Measurements from ENCODE around the gene TGFBR3. TPM values are rescaled to one million over a fixed set of nuclear protein-coding genes. Genes with fewer than 3 reads are reported as not detected.

TGFBR3 gene
- total RNA-seq, 1 experiment from 2014 or later, result 14.5 TPM

DNA sequence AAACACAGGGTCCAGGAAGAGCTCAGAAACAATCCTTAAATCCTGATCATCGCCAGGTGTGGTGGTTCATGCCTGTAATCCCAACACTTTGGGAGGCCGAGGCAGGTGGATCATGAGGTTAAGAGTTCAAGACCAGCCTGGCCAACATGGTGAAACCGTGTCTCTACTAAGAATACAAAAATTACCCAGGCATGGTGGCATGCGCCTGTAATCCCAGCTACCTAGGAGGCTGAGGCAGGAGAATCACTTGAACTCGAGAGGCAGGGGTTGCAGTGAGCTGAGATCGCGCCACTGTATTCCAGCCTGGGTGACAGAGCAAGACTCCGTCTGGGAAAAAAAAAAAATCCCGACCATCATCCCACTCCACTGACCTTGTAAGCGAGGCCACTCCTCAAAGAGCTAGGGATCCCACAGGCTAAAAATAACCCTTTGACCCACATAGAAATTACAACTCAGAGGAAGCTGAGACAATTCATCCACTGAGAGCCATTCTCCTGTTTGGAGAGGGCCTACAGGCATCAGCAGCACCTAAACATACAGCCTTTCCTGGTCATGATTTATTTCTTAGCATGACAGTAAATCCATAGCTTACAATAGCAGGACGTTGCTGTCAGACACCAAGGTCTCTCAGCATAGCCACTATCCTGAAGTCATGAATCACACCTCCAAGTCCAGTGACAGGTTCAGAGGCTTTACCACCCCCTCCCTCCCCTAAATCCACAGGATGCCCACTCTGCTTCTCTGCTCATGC is 66.7 kb downstream of the TGFBR3 start:
- Histone ChIP-seq H3K36me3 (ENCODE audit: control insufficient read depth, insufficient read depth, low read length) (no peaks in the 10 kb centered on the region), H3K9me3 (ENCODE audit: control insufficient read depth, insufficient read depth, low read depth, low read length) (no peaks in the 10 kb centered on the region), H3K4me1 (ENCODE audit: control insufficient read depth, insufficient read depth, low read length) (peaks cover 29% of the 10 kb centered on the region), H3K27me3 (ENCODE audit: control insufficient read depth, insufficient read depth, low read length) (no peaks in the 10 kb centered on the region), H3K27ac (ENCODE audit: low read length) (peak overlapping the region; percentile 40; the same call in 1 of the 2 replicates), H3K4me3 (ENCODE audit: low read depth in 2 of 2, low read length in 2 of 2) (no peak overlapping the region)
- TF ChIP-seq, protein P1, sequence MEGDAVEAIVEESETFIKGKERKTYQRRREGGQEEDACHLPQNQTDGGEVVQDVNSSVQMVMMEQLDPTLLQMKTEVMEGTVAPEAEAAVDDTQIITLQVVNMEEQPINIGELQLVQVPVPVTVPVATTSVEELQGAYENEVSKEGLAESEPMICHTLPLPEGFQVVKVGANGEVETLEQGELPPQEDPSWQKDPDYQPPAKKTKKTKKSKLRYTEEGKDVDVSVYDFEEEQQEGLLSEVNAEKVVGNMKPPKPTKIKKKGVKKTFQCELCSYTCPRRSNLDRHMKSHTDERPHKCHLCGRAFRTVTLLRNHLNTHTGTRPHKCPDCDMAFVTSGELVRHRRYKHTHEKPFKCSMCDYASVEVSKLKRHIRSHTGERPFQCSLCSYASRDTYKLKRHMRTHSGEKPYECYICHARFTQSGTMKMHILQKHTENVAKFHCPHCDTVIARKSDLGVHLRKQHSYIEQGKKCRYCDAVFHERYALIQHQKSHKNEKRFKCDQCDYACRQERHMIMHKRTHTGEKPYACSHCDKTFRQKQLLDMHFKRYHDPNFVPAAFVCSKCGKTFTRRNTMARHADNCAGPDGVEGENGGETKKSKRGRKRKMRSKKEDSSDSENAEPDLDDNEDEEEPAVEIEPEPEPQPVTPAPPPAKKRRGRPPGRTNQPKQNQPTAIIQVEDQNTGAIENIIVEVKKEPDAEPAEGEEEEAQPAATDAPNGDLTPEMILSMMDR (IDR thresholded peaks at IDR 0.05), result no peak
- TF ChIP-seq POLR2AphosphoS5 (IDR thresholded peaks at IDR 0.05; ENCODE audit: low read depth, low read length), result no peak
- no peak for TF ChIP-seq REST (IDR thresholded peaks at IDR 0.05; ENCODE audit: insufficient read depth in 1 of 2, low read depth in 2 of 2, low read length in 1 of 2)
- TF ChIP-seq TCF7L2 (IDR thresholded peaks at IDR 0.05; ENCODE audit: low read depth, low read length), result no peak
- no peak for TF ChIP-seq SIN3A (IDR thresholded peaks at IDR 0.05; ENCODE audit: borderline replicate concordance, insufficient read depth, low read depth, low read length)
- in situ Hi-C loops (cut with HindIII; ENCODE audit: low pct_unique_long_range_greater_than_20kb, low sequenced_read_pairs) (no loop called here), intact Hi-C loops (cut with micrococcal nuclease; ENCODE audit: unreplicated experiment) (no loop called here)
- DNase-seq (ENCODE audit: low read depth, low spot score) (no peak), ATAC-seq (peak; percentile 38; the same call in 1 of the 2 replicates)
- no TSS peak for BruUV-seq (replicated peaks)
- POLR2A ChIA-PET, result interaction anchor here (0.6 to 0.7 kb wide), 2 partner anchors 37 to 94 kb away, joined by 3 to 5 read pairs; no protein-coding TSS in a partner anchor
- CTCF ChIA-PET, result no interaction called here

DNA sequence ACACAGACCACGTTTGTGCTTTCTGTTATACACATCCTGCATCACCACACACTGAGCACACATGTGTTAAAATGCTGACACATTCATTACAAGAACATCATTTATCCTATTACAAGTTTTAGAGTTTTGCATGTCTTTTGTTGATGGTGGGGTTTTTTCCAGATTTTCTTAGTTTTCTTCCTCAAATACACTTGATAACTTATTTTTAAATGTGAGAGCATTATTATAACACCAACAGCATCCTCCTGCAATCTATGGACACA is 67.3 kb downstream of the TGFBR3 start:
- Histone ChIP-seq H3K4me1 (ENCODE audit: control insufficient read depth, insufficient read depth, low read length) (peaks cover 29% of the 10 kb centered on the region), H3K4me3 (ENCODE audit: low read depth in 2 of 2, low read length in 2 of 2) (no peak overlapping the region), H3K36me3 (ENCODE audit: control insufficient read depth, insufficient read depth, low read length) (no peaks in the 10 kb centered on the region), H3K27me3 (ENCODE audit: control insufficient read depth, insufficient read depth, low read length) (no peaks in the 10 kb centered on the region), H3K27ac (ENCODE audit: low read length) (peak overlapping the region; percentile 17; the same call in 1 of the 2 replicates), H3K9me3 (ENCODE audit: control insufficient read depth, insufficient read depth, low read depth, low read length) (no peaks in the 10 kb centered on the region)
- ChIA-PET POLR2A (no interaction called here), CTCF (no interaction called here)
- BruUV-seq (replicated peaks), result no TSS peak
- no peak for TF ChIP-seq POLR2AphosphoS5 (IDR thresholded peaks at IDR 0.05; ENCODE audit: low read depth, low read length)
- no peak for TF ChIP-seq SIN3A (IDR thresholded peaks at IDR 0.05; ENCODE audit: borderline replicate concordance, insufficient read depth, low read depth, low read length)
- TF ChIP-seq, protein P1 (IDR thresholded peaks at IDR 0.05), result no peak
- no peak for TF ChIP-seq REST (IDR thresholded peaks at IDR 0.05; ENCODE audit: insufficient read depth in 1 of 2, low read depth in 2 of 2, low read length in 1 of 2)
- no peak for TF ChIP-seq TCF7L2 (IDR thresholded peaks at IDR 0.05; ENCODE audit: low read depth, low read length)
- in situ Hi-C loops (cut with HindIII; ENCODE audit: low pct_unique_long_range_greater_than_20kb, low sequenced_read_pairs), result no loop called here
- no peak for ATAC-seq
- DNase-seq (ENCODE audit: low read depth, low spot score), result no peak
- intact Hi-C loops (cut with micrococcal nuclease; ENCODE audit: unreplicated experiment), result no loop called here

Data from Panc1 (cell line).